ENCODE results near the gene LDB1.

The LDB1 gene

DNA sequence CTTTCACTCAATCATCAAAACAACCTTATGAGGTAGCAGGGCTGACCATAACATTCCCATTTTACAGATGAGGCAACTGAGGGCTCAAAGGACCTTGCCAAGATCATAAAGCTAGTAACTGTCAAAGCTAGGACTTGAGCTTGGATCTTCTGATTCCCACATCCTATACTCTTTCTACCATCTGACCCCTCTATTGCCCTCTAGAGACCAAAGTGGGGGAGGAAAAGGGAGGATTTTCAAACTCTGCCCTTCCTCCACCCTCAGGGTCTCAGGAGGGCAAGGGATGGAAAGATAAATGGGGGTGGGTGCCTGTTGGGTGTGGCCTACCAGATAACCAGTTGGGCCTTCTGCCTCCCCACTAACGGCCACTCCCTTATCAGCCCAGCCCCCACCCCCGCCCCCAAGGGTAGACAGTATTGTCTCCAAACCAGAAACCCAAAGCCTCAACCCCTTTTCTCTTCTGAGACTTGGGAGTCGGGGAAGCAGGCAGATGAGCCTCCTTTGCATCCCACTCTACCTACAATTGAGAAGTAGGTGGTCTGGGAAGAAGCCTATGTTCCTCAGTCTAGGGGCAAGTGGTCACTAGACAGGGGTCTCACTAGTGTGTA is 7.9 kb downstream of the LDB1 start:
- DNase-seq: no peak

DNA sequence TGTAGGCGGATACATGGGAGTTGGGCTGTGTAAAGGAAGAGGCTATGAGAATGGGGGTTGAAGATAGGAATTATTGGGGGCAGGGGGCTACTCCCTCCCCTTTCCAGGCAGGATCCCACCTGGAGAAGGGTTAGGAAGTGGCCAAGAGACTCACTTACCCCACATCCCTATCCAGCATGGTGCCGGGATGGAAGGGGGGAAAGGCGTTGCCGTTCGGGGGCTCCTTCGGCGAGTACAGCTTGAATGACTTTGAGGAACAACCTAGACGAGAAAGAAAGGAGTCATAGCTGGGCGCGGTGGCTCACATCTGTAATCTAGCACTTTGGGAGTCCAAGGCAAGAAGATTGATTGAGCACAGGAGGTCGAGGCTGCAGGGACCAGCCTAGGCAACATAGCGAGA is 8.9 kb downstream of the LDB1 start:
- DNase-seq: no peak

GRCh38 chr10:102109166-102110116 is 10.7 kb downstream of the LDB1 start:
- no peak for DNase-seq

GRCh38 chr10:102106998-102107397 is 13.2 kb downstream of the LDB1 start:
- DNase-seq: no peak

DNA sequence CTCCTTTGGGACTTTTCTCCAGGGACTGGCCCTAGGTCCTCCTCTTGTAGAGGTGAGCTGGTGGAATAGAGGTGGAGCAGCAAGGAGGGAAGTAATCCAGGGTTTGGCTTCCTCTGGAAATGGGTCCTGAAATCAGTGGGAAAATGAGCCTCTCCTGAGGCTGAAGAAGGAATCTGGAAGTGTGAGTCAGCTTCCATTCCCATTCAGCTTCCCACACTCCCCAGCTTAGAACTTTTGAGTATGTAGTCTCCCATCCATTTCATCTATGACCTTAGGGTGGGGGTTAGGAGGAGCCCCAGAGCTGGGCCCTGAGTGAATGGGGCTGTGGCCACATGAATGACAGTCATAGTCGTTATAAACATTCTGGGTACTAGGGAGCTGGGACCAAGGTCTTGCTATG is 17.7 kb downstream of the LDB1 start:
- no peak for DNase-seq

DNA sequence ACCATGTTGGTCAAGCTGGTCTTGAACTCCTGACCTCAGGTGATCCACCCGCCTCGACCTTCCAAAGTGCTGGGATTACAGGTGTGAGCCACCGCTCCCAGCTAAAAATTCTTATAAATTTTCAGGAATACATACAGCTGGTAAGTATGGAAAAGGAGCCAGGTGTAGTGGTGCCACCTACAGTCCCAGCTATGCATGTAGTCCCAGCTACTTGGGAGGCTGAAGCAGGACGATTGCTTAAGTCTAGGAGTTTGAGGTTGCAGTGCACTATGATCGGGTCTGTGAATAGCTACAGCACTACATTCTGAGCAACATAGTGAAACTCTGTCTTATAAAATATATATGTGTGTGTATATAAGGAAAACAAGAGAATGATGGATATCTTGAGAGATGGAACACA is 19.0 kb downstream of the LDB1 start:
- DNase-seq: no peak

DNA sequence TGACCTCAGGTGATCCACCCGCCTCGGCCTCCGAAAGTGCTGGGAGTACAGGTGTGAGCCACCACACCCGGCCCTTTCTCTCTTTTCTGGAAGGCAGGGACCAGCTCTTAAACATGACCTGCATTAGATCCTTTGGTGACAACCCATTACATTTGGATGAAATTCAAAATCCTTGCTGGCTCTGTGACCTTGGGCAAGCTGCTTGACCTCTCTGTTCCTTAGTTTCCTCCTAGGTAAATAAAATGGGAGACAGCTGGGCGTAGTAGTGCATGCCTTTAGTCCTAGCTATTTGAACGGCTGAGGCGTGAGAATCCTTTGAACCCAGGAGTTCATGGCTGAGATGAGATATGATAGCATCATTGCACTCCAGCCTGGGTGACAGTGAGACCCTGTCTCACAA is 23.7 kb downstream of the LDB1 start:
- DNase-seq: no peak

- no peak for DNase-seq
Observed at GRCh38 chr10:102090772-102091171, 29.4 kb downstream of the LDB1 start.

DNA sequence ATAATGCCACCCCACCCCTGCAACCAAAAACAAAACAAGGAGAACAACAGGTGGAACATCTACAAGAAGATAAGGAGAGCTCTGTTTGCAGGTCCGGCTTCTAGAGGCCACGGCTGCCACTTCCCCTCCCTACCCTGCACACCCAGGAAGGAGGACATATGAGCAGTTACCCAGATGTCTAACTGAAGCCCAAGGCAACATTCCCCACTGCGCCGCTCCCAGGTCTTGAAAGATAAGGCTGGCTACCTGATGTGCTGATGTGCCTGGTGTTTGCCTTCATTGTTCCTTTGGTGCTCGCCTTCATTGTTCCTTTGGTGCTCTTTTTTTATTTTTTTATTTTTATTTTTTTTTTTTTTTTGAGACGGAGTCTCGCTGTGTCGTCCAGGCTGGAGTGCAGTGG is 34.0 kb downstream of the LDB1 start:
- DNase-seq: no peak

- DNase-seq: no peak
Observed at GRCh38 chr10:102085336-102085735, 34.8 kb downstream of the LDB1 start.

DNA sequence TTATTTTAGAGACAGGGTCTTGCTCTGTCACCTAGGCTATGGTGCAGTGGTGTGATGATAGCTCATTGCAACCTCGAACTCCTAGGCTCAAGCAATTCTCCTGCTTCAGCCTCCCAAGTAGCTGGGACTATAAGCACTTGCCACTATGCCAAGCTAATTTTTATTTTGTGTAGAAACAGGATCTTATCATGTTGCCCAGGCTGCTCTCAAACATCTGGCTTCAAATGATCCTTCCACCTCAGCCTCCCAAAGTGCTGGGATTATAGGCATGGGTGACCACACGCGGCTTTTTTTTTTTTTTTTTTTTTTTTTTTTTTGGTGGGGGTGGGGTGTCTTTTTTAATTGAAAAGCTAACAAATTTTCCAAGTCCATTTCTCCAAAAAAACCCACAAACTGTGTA is 36.6 kb downstream of the LDB1 start:
- no peak for DNase-seq

DNA sequence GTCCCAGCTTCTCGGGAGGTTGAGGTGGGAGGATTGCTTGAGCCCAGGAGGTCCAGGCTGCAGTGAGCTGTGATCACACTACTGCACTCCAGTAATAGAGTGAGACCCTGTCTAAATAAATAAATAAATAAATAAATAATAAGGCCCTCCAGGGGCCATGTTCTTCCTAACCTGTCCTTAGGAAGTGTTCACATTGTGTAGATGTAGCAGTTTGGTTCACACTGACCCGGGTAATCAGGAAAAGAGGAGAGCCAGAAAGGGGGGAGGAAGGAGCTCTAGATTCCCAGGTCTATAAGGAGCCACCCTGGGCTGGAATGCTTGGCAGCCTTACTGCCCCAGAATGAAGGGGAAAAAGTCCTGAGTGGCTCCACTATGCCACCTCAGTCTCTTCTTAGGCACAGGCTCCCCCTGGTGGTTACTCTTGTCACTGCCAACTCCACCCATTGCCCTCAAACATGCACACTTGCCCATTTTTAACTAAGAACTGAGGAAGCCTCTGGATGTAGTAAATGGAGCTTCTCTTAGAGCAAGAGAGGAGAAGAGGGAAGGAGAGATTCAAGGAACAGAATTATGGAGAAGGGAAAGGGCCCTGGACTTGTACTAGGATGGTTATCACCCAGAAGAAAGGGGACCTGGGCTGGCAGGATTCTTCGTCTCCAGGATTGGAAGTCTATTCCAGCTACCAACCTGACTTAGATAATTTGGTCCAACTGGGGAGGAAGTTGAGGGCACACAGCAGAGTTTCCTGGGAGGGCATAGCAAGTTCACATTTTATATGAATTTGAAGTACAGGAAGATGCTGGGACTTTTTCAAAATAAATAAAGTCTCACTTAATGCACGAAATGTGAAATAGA is 47.3 kb downstream of the LDB1 start:
- peak; percentile 83 for DNase-seq

GRCh38 chr10:102069071-102069470 is 51.1 kb downstream of the LDB1 start:
- DNase-seq: no peak

DNA sequence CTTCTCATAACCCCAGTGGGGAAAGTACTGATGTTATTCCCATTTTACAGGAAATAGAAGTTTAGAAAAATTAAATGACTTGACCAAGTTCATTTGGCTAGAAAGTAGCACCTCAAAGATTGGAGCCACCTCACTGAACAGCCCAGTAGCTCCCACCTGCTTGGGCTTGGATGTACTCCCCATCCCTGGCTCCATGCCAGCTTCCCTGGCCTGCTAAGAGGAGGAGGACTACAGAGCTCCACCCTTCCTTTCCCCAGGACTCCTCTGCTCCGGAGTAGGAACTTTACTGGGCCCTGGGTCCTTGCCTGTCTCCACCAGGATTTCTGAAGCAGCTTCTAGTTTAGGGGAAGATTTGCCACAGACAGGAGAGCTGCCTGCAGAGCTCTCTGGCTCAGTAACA is 52.0 kb downstream of the LDB1 start:
- no peak for DNase-seq

DNA sequence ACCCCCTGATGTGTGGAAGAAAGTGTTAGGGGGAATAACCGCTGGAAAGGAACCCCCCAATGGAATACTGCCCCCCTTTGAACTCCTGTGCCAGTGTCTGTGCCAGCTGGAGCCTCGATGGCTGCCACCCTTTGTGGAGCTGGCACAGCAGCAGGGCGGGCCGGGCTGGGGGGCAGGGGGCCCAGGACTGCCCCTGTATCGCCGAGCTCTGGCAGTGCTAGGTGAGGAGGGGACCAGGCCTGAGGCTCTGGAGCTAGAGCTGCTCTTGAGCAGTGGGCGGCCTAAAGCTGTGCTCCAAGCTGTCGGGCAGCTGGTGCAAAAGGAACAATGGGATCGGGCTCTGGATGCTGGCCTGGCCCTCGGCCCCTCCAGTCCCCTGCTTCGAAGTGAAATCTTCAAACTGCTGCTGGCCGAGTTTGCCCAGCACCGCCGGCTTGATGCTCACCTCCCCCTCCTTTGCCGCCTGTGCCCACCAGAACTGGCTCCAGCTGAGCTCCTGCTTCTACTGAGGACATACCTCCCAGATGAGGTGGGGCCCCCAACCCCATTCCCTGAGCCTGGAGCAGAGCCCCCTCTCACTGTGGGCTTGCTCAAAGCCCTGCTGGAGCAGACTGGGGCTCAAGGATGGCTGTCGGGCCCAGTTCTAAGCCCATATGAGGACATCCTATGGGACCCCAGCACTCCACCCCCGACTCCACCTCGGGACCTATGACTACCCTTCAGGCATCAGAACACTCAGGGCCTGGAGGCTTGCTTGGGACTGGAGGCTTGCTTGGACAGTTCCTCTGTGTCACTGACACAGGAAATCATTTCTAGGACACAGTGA is 52.9 kb downstream of the LDB1 start:
- DNase-seq: no peak

GRCh38 chr10:102066399-102067088 is 53.6 kb downstream of the LDB1 start:
- DNase-seq: no peak

GRCh38 chr10:102065561-102066398 is 54.4 kb downstream of the LDB1 start:
- DNase-seq: no peak

DNA sequence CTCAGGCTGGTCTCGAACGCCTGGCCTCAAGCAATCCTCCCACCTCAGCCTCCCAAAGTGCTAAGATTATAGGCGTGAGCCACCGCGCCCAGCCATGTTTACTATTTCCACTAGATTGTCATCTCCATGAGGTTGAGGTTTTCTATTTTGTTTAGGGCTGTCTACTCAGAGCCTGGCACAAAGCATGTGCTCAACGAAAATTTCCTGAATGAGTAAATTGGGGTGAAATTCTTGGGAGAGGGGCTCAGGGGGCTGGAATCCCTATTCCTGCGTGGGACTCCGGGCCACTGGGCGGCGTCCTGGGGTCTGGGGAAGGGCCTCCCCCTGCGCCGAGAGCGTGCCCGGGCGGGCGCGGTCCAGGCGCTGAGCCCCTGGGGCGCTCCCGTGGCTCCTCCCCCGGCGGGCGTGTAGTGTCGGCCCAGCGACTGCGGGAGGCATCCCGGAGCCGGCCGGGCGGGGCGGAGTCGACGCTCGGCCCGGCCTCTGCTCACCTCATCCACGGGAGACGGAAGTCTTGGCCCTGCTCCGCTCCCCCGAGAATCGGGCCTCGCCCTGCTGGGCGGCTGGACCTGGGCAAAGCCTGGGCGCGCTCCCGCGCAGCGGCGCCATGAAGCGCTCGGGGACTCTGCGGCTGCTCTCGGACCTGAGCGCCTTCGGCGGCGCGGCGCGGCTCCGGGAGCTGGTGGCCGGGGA is 55.2 kb downstream of the LDB1 start, which contains the start of gene HPS6:
Gene HPS6, plus strand, starts transcription at position 482 of the 693 bp plus-strand sequence. Its CDS starts 126 bp downstream, at position 608.
- DNase-seq: peak; percentile 79

DNA sequence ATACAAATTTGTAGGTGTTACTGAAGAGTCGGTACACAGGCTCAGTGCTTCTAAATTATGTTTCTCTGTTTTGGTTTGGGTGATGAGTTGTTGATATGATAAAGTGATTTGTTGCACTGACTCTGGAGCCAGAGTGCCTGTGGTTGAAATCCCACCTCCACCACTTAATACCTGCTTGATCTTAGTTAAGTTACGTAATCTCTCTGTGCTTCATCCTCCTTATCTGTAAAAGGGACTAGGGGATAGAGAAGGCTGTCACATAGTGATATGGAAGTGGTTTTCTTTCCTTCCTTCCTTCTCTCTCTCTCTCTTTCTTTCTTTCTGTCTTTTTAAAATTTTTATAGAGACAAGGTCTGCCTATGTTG is 55.7 kb downstream of the LDB1 start:
- no peak for DNase-seq

- DNase-seq: no peak
Observed at GRCh38 chr10:102059987-102060386, 60.2 kb downstream of the LDB1 start.
